AG04450 (cell line): ENCODE data around the gene KRT6A. TPM values are rescaled to one million over a fixed set of nuclear protein-coding genes. Genes with fewer than 3 reads are reported as not detected.
"Not testable (repeated sequence)": the region's sequence is repeated elsewhere in the genome, so short reads cannot be mapped to it uniquely, and the experiment has no call there.

ENCODE experiments used
- CTCF ChIA-PET: fragments of 300-600, 350-600 bp; formaldehyde crosslinking; extraction: SDS; loops from one replicate; lab custom pipeline; 2022; ENCODE audit warnings: antibody characterized with exemption, inconsistent platforms; lab: Charles Lee
- POLR2A ChIA-PET: fragments of 350-600 bp; formaldehyde crosslinking; extraction: SDS; loops from one replicate; lab custom pipeline; 2021; ENCODE audit warnings: antibody characterized with exemption, inconsistent platforms; lab: Yijun Ruan, JAX
- DNase-seq: peaks from one replicate; pipeline ENCODE4 v3.0.0-alpha.2; 2011; ENCODE audit warnings: low read depth, low spot score
- H3K27ac ChIP-seq: one replicate; pipeline ENCODE4 v1.5.1; 2012; ENCODE audit warnings: low read depth, low read length, control low read depth
- H3K27me3 ChIP-seq: one replicate; pipeline ENCODE4 v1.6.0; 2012; ENCODE audit warnings: low read length; ENCODE audit not compliant: control insufficient read depth, insufficient read depth
- H3K4me3 ChIP-seq: 2 replicates; pipeline ENCODE4 v1.5.1; 2011; ENCODE audit warnings: mild to moderate bottlenecking, low read depth, low read length, control low read depth
- H3K9me3 ChIP-seq: 2 replicates; pipeline ENCODE4 v1.5.1; 2012; ENCODE audit warnings: low read length; ENCODE audit not compliant: control insufficient read depth, insufficient read depth
- CTCF ChIP-seq: IDR thresholded peaks from 2 replicates; pipeline ENCODE4 v1.5.1; 2011; ENCODE audit warnings: low read depth, low read length, control low read depth, inconsistent platforms
- polyA plus RNA-seq: library from polyadenylated mRNA; depleted of rRNA; stranded (reverse); fragments of >200 nt; gene quantifications from 2 replicates; pipeline ENCODE4 v1.2.3, GENCODE V29; 2011

KRT6A gene
- polyA plus RNA-seq, 1 experiment = not detected

GRCh38 chr12:52494100-52494499 is 1.0 kb upstream of the KRT6A start:
- no peak for TF ChIP-seq CTCF
- CTCF ChIA-PET = interaction anchor here (0.8 to 1.5 kb wide), 2 partner anchors 11 to 122 kb away, joined by 3 read pairs; no protein-coding TSS in a partner anchor
- Histone ChIP-seq H3K27me3 (peaks cover 8% of the 10 kb centered on the region), H3K9me3 (no peaks in the 10 kb centered on the region), H3K27ac (no peak overlapping the region), H3K4me3 (no peak overlapping the region)
- DNase-seq = no peak
- POLR2A ChIA-PET = interaction anchor here (0.5 kb wide), 1 partner anchor 374 kb away, joined by 7 read pairs; no protein-coding TSS in a partner anchor

GRCh38 chr12:52492405-52492804 is 652 bp downstream of the KRT6A start:
- CTCF ChIA-PET, H3K27me3 ChIP-seq, DNase-seq, POLR2A ChIA-PET, H3K27ac ChIP-seq, H3K9me3 ChIP-seq, H3K4me3 ChIP-seq: not testable (repeated sequence)

- H3K27me3 ChIP-seq, H3K9me3 ChIP-seq, H3K4me3 ChIP-seq, CTCF ChIA-PET, DNase-seq, H3K27ac ChIP-seq, POLR2A ChIA-PET: not testable (repeated sequence)
Observed at GRCh38 chr12:52491495-52491894, 1.6 kb downstream of the KRT6A start.

DNA sequence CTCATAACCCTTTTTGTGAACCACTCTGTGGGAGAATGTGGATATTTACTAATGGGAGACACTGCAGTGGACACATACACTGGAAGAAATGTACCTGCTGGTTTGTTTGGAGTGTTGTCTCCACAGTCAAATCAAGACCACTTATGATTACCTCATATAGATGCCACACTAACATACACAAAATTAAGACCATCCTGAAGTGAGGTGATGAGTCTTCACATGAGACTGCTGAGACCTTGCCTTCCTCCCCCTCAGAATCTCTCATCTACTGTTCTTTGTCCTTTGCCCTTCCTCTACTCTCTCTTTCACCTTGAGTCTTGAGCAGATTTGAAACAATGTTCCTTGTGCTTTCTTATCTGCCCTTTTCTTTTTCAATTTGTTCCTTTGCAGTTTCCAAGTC is 4.3 kb downstream of the KRT6A start:
- CTCF ChIA-PET = no interaction called here
- POLR2A ChIA-PET = no interaction called here
- Histone ChIP-seq H3K27ac (no peak overlapping the region), H3K4me3 (no peak overlapping the region), H3K9me3 (no peaks in the 10 kb centered on the region), H3K27me3 (no peaks in the 10 kb centered on the region)
- DNase-seq = no peak
- TF ChIP-seq CTCF = no peak

DNA sequence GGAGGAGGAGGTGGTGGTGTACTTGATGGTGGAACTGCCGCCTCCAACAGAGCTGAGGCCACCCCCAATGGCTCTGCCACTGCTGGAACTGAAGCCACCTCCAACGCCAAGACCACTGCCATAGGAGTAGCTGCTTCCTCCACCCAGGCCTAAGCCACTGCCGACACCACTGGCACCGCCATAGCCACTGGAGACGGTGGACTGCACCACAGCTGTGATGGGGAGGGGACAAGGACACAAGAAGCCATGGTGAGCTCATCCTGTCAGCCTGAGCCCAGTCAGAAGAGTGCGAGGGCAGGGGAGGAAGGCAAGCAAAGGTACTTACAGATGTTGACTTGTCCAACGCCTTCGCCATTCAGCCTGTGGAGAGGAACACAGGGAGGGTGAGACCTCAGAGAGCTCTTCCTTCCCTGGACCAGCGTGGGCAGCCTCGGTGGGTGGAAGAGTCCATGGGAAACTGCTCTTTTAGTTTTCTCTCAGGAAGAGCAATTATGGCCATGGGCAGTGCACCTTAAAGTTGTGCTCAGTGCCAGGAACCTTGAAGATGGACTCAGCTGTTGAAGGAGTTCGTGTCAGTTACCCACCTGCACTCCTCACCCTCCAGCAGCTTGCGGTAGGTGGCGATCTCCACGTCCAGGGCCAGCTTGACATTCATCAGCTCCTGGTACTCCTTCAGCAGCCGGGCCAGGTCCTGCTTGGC is 5.2 kb downstream of the KRT6A start:
- H3K4me3 ChIP-seq, H3K27ac ChIP-seq, H3K27me3 ChIP-seq, H3K9me3 ChIP-seq, POLR2A ChIA-PET, DNase-seq, CTCF ChIA-PET: not testable (repeated sequence)

DNA sequence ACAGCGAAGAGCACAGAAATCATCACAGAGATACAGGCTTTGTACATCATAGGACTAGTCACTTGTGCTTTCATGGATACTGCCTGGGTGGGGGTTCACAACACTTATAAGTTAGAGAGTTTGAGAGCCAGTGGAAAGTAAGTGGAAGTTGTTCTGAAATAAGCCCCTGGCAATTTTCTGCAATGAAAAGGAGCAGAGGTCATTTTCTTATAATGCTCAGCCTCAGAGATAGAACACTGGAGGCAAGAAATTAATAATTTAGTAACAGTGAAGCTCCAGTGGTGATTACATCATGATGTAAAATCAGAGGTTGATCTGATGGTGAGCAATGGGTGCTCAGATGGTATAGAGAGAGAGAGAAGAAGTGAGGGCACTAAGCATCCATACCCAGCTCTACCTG is 5.8 kb downstream of the KRT6A start:
- Histone ChIP-seq H3K9me3 (no peaks in the 10 kb centered on the region), H3K27ac (no peak overlapping the region), H3K27me3 (no peaks in the 10 kb centered on the region), H3K4me3 (no peak overlapping the region)
- CTCF ChIA-PET = no interaction called here
- DNase-seq = no peak
- POLR2A ChIA-PET = no interaction called here
- no peak for TF ChIP-seq CTCF
